AG09319 (cell line): ENCODE results near the gene MYH10.

Experiments
- DNase-seq: peaks from one replicate; pipeline ENCODE4 v3.0.0-alpha.2; 2010; ENCODE audit warnings: low read depth; ENCODE audit errors: extremely low read depth
- CTCF ChIP-seq: IDR thresholded peaks from 2 replicates; pipeline ENCODE4 v1.5.1; 2011; ENCODE audit warnings: low read depth, mild to moderate bottlenecking, inconsistent platforms, low read length, moderate library complexity

The MYH10 gene

GRCh38 chr17:8467527-8467926 is 163.0 kb downstream of the MYH10 start:
- no peak for TF ChIP-seq CTCF
- DNase-seq = no peak

DNA sequence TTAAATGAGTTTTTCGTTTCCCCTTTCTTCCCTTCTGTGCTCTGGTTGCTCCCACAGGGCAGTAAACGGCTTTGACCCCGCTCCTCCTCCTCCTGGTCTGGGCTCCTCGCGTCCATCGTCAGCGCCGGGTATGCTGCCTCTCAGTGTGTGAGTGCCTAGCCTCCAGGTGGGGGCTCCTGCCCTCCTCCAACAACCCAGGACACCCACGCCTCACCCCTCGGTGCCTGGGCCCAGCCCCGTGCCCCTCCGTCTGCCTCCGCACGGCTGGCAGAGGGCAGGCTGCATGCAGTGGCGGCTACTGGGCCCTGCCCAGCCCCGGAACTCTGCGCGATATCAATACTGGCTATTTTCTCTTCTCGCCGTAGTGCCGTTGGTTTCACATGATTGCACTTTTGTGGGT is 163.7 kb downstream of the MYH10 start:
- TF ChIP-seq CTCF = no peak
- DNase-seq = no peak

GRCh38 chr17:8466456-8466855 is 164.1 kb downstream of the MYH10 start:
- no peak for TF ChIP-seq CTCF
- DNase-seq = peak; percentile 88

- DNase-seq = no peak
- TF ChIP-seq CTCF = no peak
Measured at GRCh38 chr17:8465759-8466158, 164.8 kb downstream of the MYH10 start.

- no peak for DNase-seq
- TF ChIP-seq CTCF = no peak
Measured at GRCh38 chr17:8465356-8465755, 165.2 kb downstream of the MYH10 start.

DNA sequence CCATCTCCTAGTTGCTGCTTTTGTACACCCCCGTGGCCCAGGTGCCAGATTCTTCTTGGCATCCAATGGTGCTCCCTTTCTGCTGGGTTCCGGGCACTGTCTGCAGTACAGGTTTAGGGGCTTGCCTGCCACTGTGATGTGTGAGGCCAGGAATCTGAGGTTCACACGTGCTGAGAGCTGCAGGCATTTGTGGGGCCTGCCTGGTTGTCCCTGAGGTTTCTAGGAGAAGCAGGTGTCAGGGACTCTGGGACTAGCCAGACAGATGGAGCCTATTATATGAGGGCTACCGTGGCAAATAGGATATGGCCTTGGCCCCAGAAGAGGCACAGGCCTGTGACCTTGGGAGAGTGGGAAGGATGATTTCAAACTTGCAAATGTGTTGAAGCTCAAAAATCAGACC is 165.6 kb downstream of the MYH10 start:
- no peak for TF ChIP-seq CTCF
- DNase-seq = no peak

DNA sequence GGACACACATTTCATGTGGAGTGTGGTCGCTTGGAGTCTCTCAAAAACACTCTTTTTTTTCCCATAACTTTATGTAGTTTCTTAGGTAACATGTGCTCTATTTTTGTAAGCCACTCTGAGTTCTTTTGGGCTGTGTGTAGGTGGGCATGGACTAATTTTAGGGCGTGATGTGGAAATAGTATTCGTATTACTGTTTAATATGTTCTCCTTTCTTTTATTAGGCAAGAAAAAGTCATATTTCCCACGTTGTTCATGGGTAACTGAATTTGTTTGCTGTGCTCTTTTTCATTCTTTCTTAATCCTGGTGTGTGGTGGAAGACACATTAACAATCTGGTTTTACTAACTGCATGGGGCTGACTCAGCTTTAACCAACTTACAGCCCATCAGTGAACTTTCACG is 167.4 kb downstream of the MYH10 start:
- DNase-seq = peak; percentile 68
- TF ChIP-seq CTCF = no peak
